GM19455 (cell line): ENCODE data around the gene IL1B.

Source experiments
- ATAC-seq: cut with Tn5 transposase; IDR thresholded peaks from one replicate; pipeline ENCODE4 v1.9.1; 2021; ENCODE audit not compliant: unreplicated experiment

The IL1B gene

DNA sequence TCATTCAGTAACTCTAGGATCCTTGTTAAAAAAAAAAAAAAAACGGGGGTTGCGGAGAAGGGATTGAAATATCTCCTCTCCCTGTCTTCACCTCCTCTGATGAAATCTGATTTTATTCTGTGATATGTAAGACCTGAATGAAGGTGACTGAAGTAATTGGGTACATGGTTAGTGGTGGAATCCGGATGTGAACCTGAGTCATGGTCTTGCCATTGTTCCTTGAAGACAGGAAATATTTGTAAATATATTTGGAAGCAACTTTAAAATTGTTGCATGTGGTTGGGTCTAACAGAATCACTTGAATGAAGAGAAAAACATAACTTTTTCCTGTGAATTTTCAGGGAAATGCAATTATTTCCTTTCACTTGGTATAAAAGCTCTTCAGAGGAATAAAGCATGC, 49.3 kb downstream of the IL1B start:
- no peak for ATAC-seq

DNA sequence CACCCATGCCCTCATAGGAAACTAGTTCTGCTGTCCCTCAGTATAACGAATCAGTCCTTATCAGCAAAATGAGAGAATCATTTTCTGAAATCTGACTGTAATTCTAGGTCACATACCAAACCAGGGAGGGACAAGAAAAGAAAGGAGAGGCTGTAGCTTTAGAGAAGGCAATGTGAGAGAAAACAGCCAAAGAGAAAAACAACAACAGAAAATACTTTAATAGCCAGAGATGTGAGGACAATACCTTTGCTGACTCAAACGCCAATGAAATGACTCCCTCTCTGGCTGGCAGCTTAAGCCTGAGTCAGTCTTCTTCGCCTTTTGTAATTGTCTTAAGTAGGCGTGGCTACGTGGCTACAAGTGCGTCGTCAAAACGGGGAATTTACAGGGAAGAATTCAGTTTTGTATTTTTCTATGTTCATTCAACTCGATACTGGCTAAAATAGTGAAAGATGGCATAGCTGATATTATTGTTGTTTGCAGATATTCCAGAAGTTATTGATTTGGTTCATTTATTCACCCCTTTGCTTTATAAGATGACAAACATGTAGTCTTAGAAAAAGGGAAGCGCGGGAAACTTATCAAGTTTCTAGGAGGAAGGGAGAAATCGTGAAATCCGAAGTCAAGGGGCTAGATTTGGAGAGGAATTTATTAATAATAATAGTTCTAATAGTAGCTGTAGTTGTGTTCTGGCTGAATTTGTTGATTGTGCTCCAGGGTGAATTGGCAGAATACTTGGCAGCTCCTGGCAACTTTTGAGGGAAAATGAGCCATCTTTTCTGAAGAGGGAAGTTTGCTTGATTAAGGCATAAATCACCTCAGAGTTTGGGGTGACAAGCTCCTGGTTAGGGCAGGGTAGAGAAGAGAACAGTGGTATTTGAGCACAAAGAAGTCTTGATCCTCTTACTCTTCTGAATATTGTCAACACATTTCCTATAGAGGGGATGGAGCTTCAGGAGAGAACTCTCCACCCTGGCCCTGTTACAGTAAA, 52.1 kb downstream of the IL1B start, which contains the start of gene IL1A:
Gene IL1A, minus strand, starts transcription at position 295 of the 991 bp plus-strand sequence. CDS start 723 bp downstream, outside the sequence.
- ATAC-seq, result no peak

GRCh38 chr2:112783187-112783714, 53.3 kb downstream of the IL1B start:
- no peak for ATAC-seq

DNA sequence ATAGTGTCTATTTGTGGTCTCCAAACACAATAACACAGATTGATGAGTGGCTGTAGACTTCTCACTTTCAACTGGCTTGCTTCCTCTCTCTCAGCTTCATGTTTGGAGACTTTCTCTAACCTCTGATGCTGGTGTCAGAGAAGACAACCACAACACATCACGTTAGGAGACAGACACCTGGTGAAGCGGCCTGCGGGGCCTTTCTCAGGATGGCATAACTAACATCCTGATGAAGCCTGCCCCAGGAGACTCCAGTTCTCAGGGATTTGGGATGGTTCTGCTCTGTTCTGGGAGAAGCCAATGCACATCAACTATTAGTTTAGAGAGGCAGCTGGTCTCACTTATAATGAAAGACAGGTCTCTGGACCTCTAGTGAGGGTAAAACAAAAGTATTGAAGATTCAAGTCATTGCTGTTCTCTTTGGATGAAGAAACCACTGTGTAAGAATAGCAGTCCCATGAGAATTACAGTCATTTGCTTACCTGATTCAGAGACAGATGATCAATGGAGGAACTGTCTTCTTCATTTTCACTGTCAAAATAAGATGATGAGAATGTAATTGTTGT, 54.3 kb downstream of the IL1B start:
- ATAC-seq, result peak; percentile 91
